OCI-LY7 (cell line): ENCODE data around the gene CHCHD1.

Experiments used
- EZH2phosphoT487 ChIP-seq: fragments of 200-600 bp; sonication (generic); IDR thresholded peaks from 2 replicates; pipeline ENCODE4 v1.6.1; 2018; ENCODE audit warnings: low read depth, borderline replicate concordance, mild to moderate bottlenecking, mixed run types, antibody characterized with exemption, low read length, moderate library complexity, mixed read lengths
- TF ChIP-seq, protein P1 (sequence below): fragments of 200-600 bp; sonication (generic); conservative IDR thresholded peaks from 2 replicates; pipeline ENCODE4 v1.5.1; 2014; ENCODE audit warnings: mild to moderate bottlenecking, antibody characterized with exemption, low read length, moderate library complexity, mixed read lengths

DNA sequence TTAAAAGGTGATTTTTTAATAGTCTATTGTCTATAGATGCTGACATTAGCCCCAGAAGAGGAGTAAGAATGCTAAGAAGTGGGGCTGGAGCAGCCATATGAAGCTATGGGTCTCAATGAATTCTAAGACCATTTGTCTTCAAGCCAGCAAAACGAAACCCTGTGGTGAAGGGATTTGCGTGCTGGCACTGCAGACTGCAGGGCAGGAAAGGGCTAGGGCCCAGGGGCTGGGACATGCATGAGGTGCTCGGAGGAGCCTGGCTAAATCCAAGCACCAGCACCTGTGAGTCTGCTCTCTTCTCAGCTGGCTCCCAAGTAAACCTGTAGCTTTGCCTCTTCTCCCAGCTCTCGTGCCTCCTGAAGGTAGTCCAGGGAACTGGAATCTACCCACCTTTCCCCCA lies 30.8 kb downstream of the CHCHD1 start:
- no peak for TF ChIP-seq EZH2phosphoT487
- TF ChIP-seq, protein P1, sequence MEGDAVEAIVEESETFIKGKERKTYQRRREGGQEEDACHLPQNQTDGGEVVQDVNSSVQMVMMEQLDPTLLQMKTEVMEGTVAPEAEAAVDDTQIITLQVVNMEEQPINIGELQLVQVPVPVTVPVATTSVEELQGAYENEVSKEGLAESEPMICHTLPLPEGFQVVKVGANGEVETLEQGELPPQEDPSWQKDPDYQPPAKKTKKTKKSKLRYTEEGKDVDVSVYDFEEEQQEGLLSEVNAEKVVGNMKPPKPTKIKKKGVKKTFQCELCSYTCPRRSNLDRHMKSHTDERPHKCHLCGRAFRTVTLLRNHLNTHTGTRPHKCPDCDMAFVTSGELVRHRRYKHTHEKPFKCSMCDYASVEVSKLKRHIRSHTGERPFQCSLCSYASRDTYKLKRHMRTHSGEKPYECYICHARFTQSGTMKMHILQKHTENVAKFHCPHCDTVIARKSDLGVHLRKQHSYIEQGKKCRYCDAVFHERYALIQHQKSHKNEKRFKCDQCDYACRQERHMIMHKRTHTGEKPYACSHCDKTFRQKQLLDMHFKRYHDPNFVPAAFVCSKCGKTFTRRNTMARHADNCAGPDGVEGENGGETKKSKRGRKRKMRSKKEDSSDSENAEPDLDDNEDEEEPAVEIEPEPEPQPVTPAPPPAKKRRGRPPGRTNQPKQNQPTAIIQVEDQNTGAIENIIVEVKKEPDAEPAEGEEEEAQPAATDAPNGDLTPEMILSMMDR: no peak
